K562 (cell line): ENCODE results near the gene BEST4. TPM values are rescaled to one million over a fixed set of nuclear protein-coding genes. Genes with fewer than 3 reads are reported as not detected.
A peak's percentile ranks its signal among the peaks of the same experiment; 100 is the strongest.

Experiments
- DACH1 ChIP-seq: fragments of 450-650 bp; IDR thresholded peaks from 2 replicates; pipeline ENCODE4 v1.6.1; 2018; ENCODE audit not compliant: partially characterized antibody
- HCFC1 ChIP-seq: IDR thresholded peaks from 2 replicates; pipeline ENCODE4 v1.6.1; 2012; ENCODE audit warnings: low read depth, low read length, improper control_type of control experiment
- RBM14 ChIP-seq: fragments of 200-400 bp; formaldehyde crosslinking; IDR thresholded peaks from 2 replicates; pipeline ENCODE4 v1.6.1; 2018; ENCODE audit warnings: low read depth, mild to moderate bottlenecking, low read length, moderate library complexity, borderline replicate concordance; ENCODE audit not compliant: insufficient read depth
- ZNF134 ChIP-seq: fragments of 250-450 bp; sonication (Bioruptor Pico); conservative IDR thresholded peaks from 2 replicates; pipeline ENCODE4 v1.4.0; 2020
- polyA plus RNA-seq, 8 experiments: library from polyadenylated mRNA; depleted of rRNA in 4 of 8; stranded (reverse) in 5 of 8; unstranded in 3 of 8; fragments of >200 nt; fragmentation: Nextera tagmentation in 2 of 8; fragmentation: Illumina TruSeq in 1 of 8; extraction: Ambion mirVana in 2 of 8; extraction: Trizol in 1 of 8; gene quantifications; 2 replicates each; pipeline versions ENCODE4 v1.2.1 to v1.2.3, GENCODE V29; 2011 to 2014; ENCODE audit warnings: inconsistent platforms in 1 of 8, missing spikeins in 1 of 8
- total RNA-seq, 7 experiments: library from RNA; depleted of rRNA in 6 of 7; stranded (reverse); fragments of >200 nt in 6 of 7; fragmentation: Illumina TruSeq in 2 of 7; extraction: Trizol in 2 of 7; gene quantifications; 2 replicates each; pipeline versions ENCODE4 v1.2.1 to v1.2.3, GENCODE V29; 2011 to 2021; ENCODE audit warnings: low replicate concordance in 1 of 7
- TF ChIP-seq, protein P1 (sequence below), 2 experiments: IDR thresholded peaks in 1 of 2; conservative IDR thresholded peaks in 1 of 2; 2 replicates each; pipeline ENCODE4 v1.6.1; 2016; ENCODE audit warnings: low read depth in 2 of 2, mild to moderate bottlenecking in 1 of 2, missing compliant biosample characterization in 1 of 2, missing genetic modification characterization in 1 of 2, moderate library complexity in 1 of 2
- TF ChIP-seq, protein P2 (sequence below), 2 experiments: fragments of 150-350 bp in 1 of 2; IDR thresholded peaks; 2 replicates each; pipeline ENCODE4 v1.6.1; 2012 to 2016; ENCODE audit warnings: low read depth in 2 of 2, low read length in 2 of 2, mild to moderate bottlenecking in 1 of 2, moderate library complexity in 1 of 2
- TF ChIP-seq, protein P3 (sequence below): fragments of 450-650 bp; formaldehyde crosslinking; IDR thresholded peaks from 2 replicates; pipeline ENCODE4 v1.4.0; 2020; ENCODE audit warnings: mild to moderate bottlenecking, moderate library complexity

Gene BEST4
- total and polyA plus RNA-seq, 9 of the 15 experiments (the other 6 are each of a cell fraction or from before 2014, with no cell fraction given) = 0.07 to 0.11 TPM; not detected in 7

DNA sequence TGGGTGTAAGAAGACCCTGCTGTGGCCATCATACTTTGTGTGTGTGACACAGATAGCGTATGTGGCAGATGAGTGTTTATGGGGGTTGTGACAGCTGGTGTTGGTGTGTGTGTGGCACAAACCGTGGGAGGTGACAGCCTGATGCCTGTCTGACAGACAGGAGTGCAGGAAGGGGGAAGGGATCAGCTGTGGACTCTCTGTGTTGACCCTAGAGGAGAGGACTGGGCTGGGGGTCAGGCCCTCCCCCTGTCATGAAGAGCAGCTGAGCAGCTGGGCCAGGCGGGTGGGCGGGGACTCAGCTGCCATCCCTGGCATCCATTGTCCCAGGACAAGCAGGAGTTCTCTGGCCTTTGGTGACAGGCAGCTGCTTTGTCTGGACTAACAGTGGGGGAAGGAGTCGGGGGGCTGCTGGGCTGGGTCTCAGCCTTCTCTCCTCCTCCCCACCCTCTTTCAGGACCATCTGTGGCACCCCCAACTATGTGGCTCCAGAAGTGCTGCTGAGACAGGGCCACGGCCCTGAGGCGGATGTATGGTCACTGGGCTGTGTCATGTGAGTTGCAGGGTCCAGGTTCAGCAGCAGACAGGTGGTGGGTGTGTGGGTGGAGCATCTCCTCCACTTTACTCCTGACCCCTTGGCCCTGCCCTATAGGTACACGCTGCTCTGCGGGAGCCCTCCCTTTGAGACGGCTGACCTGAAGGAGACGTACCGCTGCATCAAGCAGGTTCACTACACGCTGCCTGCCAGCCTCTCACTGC lies 14.5 kb upstream of the BEST4 start (continued):
- TF ChIP-seq, protein P1, sequence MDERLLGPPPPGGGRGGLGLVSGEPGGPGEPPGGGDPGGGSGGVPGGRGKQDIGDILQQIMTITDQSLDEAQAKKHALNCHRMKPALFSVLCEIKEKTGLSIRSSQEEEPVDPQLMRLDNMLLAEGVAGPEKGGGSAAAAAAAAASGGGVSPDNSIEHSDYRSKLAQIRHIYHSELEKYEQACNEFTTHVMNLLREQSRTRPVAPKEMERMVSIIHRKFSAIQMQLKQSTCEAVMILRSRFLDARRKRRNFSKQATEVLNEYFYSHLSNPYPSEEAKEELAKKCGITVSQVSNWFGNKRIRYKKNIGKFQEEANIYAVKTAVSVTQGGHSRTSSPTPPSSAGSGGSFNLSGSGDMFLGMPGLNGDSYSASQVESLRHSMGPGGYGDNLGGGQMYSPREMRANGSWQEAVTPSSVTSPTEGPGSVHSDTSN (CRISPR knock-in tag; IDR thresholded peaks at IDR 0.05; ENCODE audit: low read depth) = no peak
- TF ChIP-seq, protein P1 (tag; conservative IDR thresholded peaks at IDR 0.05; ENCODE audit: low read depth) = 0 out of 2 replicates have a peak, but pooled peaks have one; percentile 13
- TF ChIP-seq RBM14 (no peak), ZNF134 (no peak), DACH1 (peak; percentile 41), HCFC1 (no peak)
- TF ChIP-seq, protein P2, sequence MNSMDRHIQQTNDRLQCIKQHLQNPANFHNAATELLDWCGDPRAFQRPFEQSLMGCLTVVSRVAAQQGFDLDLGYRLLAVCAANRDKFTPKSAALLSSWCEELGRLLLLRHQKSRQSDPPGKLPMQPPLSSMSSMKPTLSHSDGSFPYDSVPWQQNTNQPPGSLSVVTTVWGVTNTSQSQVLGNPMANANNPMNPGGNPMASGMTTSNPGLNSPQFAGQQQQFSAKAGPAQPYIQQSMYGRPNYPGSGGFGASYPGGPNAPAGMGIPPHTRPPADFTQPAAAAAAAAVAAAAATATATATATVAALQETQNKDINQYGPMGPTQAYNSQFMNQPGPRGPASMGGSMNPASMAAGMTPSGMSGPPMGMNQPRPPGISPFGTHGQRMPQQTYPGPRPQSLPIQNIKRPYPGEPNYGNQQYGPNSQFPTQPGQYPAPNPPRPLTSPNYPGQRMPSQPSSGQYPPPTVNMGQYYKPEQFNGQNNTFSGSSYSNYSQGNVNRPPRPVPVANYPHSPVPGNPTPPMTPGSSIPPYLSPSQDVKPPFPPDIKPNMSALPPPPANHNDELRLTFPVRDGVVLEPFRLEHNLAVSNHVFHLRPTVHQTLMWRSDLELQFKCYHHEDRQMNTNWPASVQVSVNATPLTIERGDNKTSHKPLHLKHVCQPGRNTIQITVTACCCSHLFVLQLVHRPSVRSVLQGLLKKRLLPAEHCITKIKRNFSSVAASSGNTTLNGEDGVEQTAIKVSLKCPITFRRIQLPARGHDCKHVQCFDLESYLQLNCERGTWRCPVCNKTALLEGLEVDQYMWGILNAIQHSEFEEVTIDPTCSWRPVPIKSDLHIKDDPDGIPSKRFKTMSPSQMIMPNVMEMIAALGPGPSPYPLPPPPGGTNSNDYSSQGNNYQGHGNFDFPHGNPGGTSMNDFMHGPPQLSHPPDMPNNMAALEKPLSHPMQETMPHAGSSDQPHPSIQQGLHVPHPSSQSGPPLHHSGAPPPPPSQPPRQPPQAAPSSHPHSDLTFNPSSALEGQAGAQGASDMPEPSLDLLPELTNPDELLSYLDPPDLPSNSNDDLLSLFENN (IDR thresholded peaks at IDR 0.05; ENCODE audit: low read depth in 2 of 2, low read length in 2 of 2) = no peak
- TF ChIP-seq, protein P3, sequence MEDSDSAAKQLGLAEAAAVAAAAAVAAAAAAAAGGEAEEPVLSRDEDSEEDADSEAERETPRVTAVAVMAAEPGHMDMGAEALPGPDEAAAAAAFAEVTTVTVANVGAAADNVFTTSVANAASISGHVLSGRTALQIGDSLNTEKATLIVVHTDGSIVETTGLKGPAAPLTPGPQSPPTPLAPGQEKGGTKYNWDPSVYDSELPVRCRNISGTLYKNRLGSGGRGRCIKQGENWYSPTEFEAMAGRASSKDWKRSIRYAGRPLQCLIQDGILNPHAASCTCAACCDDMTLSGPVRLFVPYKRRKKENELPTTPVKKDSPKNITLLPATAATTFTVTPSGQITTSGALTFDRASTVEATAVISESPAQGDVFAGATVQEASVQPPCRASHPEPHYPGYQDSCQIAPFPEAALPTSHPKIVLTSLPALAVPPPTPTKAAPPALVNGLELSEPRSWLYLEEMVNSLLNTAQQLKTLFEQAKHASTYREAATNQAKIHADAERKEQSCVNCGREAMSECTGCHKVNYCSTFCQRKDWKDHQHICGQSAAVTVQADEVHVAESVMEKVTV (CRISPR knock-in tag) = no peak
